PC-3 (cell line): ENCODE measurements around the gene SSNA1.

ENCODE experiments used
- CTCF ChIP-seq: fragments of 300-600 bp; sonication (generic); conservative IDR thresholded peaks from 2 replicates; pipeline ENCODE4 v1.5.1; 2017; ENCODE audit warnings: antibody characterized with exemption, low read depth, mild to moderate bottlenecking, low read length
- EZH2 ChIP-seq: fragments of 300-600 bp; sonication (generic); IDR thresholded peaks from one replicate; pipeline ENCODE4 v1.6.1; 2017; ENCODE audit warnings: antibody characterized with exemption, mild to moderate bottlenecking, low read length; ENCODE audit not compliant: unreplicated experiment
- EZH2phosphoT487 ChIP-seq: fragments of 300-600 bp; sonication (generic); IDR thresholded peaks from 2 replicates; pipeline ENCODE4 v1.6.1; 2018; ENCODE audit warnings: mild to moderate bottlenecking, antibody characterized with exemption, low read length, borderline replicate concordance

GRCh38 chr9:137211532-137211931 lies 23.1 kb downstream of the SSNA1 start:
- no peak for TF ChIP-seq CTCF
- no peak for TF ChIP-seq EZH2phosphoT487
- TF ChIP-seq EZH2: no peak
